Small intestine (tissue), 7 donors: ENCODE results near the gene IQUB. TPM values are rescaled to one million over a fixed set of nuclear protein-coding genes. Genes with fewer than 3 reads are reported as not detected.
"Not testable (repeated sequence)": the region's sequence is repeated elsewhere in the genome, so short reads cannot be mapped to it uniquely, and the experiment has no call there.

Source experiments
- DNase-seq, 2 donors: peaks; one replicate each; pipeline versions ENCODE4 v3.0.0 to v3.0.0-alpha.2; 2013
- FAIRE-seq: peaks from 2 replicates; lab custom pipeline; 2012; peaks lifted over from hg19 to GRCh38; lab: Jason Lieb, UNC
- H3K27ac ChIP-seq, 3 donors: one replicate each; pipeline ENCODE4 v1.5.1; 2013; ENCODE audit warnings: low read length in 2 of 3, mild to moderate bottlenecking in 2 of 3, control low read depth in 1 of 3, inconsistent platforms in 1 of 3, low read depth in 1 of 3, moderate library complexity in 1 of 3
- H3K27me3 ChIP-seq, 3 donors: one replicate each; pipeline ENCODE4 v1.6.1; 2013; ENCODE audit warnings: low read length in 3 of 3, inconsistent platforms in 1 of 3; ENCODE audit not compliant: control insufficient read depth in 3 of 3, insufficient read depth in 3 of 3
- H3K36me3 ChIP-seq, 3 donors: one replicate each; pipeline ENCODE4 v1.6.1; 2013; ENCODE audit warnings: low read length in 3 of 3, inconsistent platforms in 1 of 3, low read depth in 1 of 3, mild to moderate bottlenecking in 1 of 3, moderate library complexity in 1 of 3; ENCODE audit not compliant: control insufficient read depth in 3 of 3, insufficient read depth in 2 of 3
- H3K4me1 ChIP-seq, 3 donors: one replicate each; pipeline ENCODE4 v1.6.1; 2013; ENCODE audit warnings: low read length in 2 of 3, inconsistent platforms in 1 of 3, low read depth in 1 of 3, mild to moderate bottlenecking in 1 of 3, moderate library complexity in 1 of 3; ENCODE audit not compliant: control insufficient read depth in 3 of 3, insufficient read depth in 2 of 3
- H3K4me3 ChIP-seq, 3 donors: one replicate each; pipeline ENCODE4 v1.5.1; 2013; ENCODE audit warnings: low read length in 3 of 3, control low read depth in 1 of 3, inconsistent platforms in 1 of 3, low read depth in 1 of 3, mild to moderate bottlenecking in 1 of 3, moderate library complexity in 1 of 3
- H3K9me3 ChIP-seq, 2 donors: one replicate each; pipeline ENCODE4 v1.6.1; 2013; ENCODE audit warnings: low read depth in 1 of 2, low read length in 1 of 2; ENCODE audit not compliant: control insufficient read depth in 2 of 2, insufficient read depth in 1 of 2
- WGBS, 3 donors: extraction: QIAGEN DNeasy Blood & Tissue Kit; methylation state at CpG; one replicate each; pipeline ENCODE4 v1.1.7; 2013; 5-methylcytosine and 5-hydroxymethylcytosine counted together
- polyA plus RNA-seq, 4 donors: library from polyadenylated mRNA; stranded (reverse) in 3 of 4; unstranded in 1 of 4; fragments of 200-250 nt in 3 of 4; fragments of 120-200 nt in 1 of 4; gene quantifications; one replicate each; pipeline versions ENCODE4 v1.2.1 to v1.2.3, GENCODE V29; 2013
- donor health status: healthy with polysubstance abuse.
- donor health status: control.
- donor health status: control.
- donor health status: Bipolar disorder and iron deficiency.
- donor health status: healthy.

Gene IQUB
- polyA plus RNA-seq, 4 donors = 0.03 to 0.22 (median 0.19) TPM; not detected in 1

GRCh38 chr7:123535517-123535916 is 1.1 kb upstream of the IQUB start:
- DNase-seq (no peak), FAIRE-seq (no peak)
- Histone ChIP-seq H3K27me3 (peaks cover 0 to 20% (median 0%) of the 10 kb centered on the region in 3 donors), H3K4me1 (peaks cover 0 to 19% (median 3%) of the 10 kb centered on the region in 3 donors), H3K36me3 (no peaks in the 10 kb centered on the region), H3K4me3 (peak overlapping the region in 2 of 3 donors; percentile 26 to 75), H3K9me3 (no peaks in the 10 kb centered on the region), H3K27ac (peak overlapping the region in 1 of 3 donors; percentile 56)
- 91 to 92% (median 92%) methylated on average over 12 of the region's 12 CpGs for whole genome bisulfite sequencing, 3 donors

GRCh38 chr7:123533929-123534382 is 439 bp downstream of the IQUB start:
- WGBS, 3 donors = 3 to 6% (median 4%) methylated on average over 9 of the region's 9 CpGs
- H3K27ac ChIP-seq = peak overlapping the region in 1 of 3 donors; percentile 44

GRCh38 chr7:123533553-123533917 is 860 bp downstream of the IQUB start:
- DNase-seq = no peak
- peaks cover 0 to 9% (median 3%) of the 10 kb centered on the region in 3 donors for H3K4me1 ChIP-seq
- H3K27ac ChIP-seq = no peak overlapping the region
- WGBS, 3 donors = 71 to 85% (median 76%) methylated on average over 3 of the region's 3 CpGs
- H3K36me3 ChIP-seq = no peaks in the 10 kb centered on the region
- no peak for FAIRE-seq
- H3K27me3 ChIP-seq = peaks cover 0 to 20% (median 0%) of the 10 kb centered on the region in 3 donors
- H3K9me3 ChIP-seq = no peaks in the 10 kb centered on the region
- no peak overlapping the region for H3K4me3 ChIP-seq

More at GRCh38 chr7:123533929-123534382, 439 bp downstream of the IQUB start:
- H3K4me1 ChIP-seq = peaks cover 0 to 11% (median 3%) of the 10 kb centered on the region in 3 donors
- peaks cover 0 to 20% (median 0%) of the 10 kb centered on the region in 3 donors for H3K27me3 ChIP-seq
- no peaks in the 10 kb centered on the region for H3K36me3 ChIP-seq
- peak overlapping the region; percentile 15 to 75 (median 54) for H3K4me3 ChIP-seq
- no peaks in the 10 kb centered on the region for H3K9me3 ChIP-seq
- DNase-seq = no peak
- no peak for FAIRE-seq

- not testable (repeated sequence) for H3K36me3 ChIP-seq, FAIRE-seq, H3K9me3 ChIP-seq, H3K4me1 ChIP-seq, H3K27ac ChIP-seq
- WGBS, 3 donors = 2 to 3% (median 2%) methylated on average over 13 to 33 of the region's 33 CpGs
- H3K4me3 ChIP-seq = peak overlapping the region in 2 of 3 donors; percentile 19 to 26
- peak in 1 of 2 donors; percentile 41 for DNase-seq
- peaks cover 0 to 20% (median 0%) of the 10 kb centered on the region in 3 donors for H3K27me3 ChIP-seq
These were observed 1.4 kb downstream of the IQUB start for GRCh38 chr7:123532788-123533552.

- DNase-seq, H3K36me3 ChIP-seq, H3K27ac ChIP-seq, H3K9me3 ChIP-seq, FAIRE-seq, H3K4me1 ChIP-seq: not testable (repeated sequence)
- H3K4me3 ChIP-seq = peak overlapping the region in 1 of 3 donors; percentile 19
- 8 to 26% (median 11%) methylated on average over 4 of the region's 14 CpGs for WGBS, 3 donors
- peaks cover 0 to 20% (median 0%) of the 10 kb centered on the region in 3 donors for H3K27me3 ChIP-seq
These were observed 2.1 kb downstream of the IQUB start for GRCh38 chr7:123532343-123532742.

DNA sequence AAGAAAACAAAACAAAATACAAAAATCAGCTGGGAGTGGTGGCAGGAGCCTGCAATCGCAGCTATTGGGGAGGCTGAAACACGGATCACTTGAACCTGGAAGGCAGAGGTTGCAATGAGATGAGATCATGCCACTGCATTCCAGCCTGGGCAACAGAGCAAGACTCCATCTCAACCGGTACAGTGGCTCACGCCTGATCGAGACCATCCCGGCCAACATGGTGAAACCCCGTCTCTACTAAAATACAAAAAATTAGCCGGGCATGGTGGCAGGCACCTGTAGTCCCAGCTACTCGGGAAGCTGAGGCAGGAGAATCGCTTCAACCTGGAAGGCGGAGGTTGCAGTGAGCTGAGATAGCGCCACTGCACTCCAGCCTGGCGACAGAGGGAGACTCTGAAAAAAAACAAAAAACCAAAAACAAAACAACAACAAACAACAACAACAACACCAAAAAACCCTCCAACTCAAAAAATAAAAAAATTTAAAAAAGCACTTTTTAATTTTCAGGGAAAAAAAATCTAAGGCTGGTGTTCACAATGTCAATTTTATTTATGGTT is 4.3 kb downstream of the IQUB start:
- 91 to 95% (median 91%) methylated on average over 13 of the region's 13 CpGs for WGBS, 3 donors
- H3K27me3 ChIP-seq = peaks cover 0 to 20% (median 0%) of the 10 kb centered on the region in 3 donors
- H3K9me3 ChIP-seq, FAIRE-seq, DNase-seq, H3K4me1 ChIP-seq, H3K36me3 ChIP-seq, H3K27ac ChIP-seq, H3K4me3 ChIP-seq: not testable (repeated sequence)

- H3K4me3 ChIP-seq = no peak overlapping the region
- no peaks in the 10 kb centered on the region for H3K9me3 ChIP-seq
- 55 to 91% (median 81%) methylated on average over 5 of the region's 5 CpGs for WGBS, 3 donors
- no peaks in the 10 kb centered on the region for H3K36me3 ChIP-seq
- peaks cover 0 to 13% (median 0%) of the 10 kb centered on the region in 3 donors for H3K27me3 ChIP-seq
- no peak for DNase-seq
- no peak for FAIRE-seq
- H3K27ac ChIP-seq = no peak overlapping the region
- H3K4me1 ChIP-seq = no peaks in the 10 kb centered on the region
These were observed 6.1 kb downstream of the IQUB start for GRCh38 chr7:123528265-123528664.

DNA sequence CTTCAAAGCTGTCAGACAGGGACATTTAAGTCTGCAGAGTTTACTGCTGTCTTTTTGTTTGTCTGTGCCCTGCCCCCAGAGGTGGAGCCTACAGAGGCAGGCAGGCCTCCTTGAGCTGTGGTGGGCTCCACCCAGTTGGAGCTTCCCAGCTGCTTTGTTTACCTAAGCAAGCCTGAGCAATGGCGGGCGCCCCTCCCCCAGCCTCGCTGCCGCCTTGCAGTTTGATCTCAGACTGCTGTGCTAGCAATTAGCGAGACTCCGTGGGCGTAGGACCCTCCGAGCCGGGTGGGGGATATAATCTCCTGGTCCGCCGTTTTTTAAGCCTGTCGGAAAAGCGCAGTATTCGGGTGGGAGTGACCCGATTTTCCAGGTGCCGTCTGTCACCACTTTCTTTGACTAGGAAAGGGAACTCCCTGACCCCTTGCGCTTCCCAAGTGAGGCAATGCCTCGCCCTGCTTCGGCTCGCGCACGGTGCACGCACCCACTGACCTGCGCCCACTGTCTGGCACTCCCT is 6.6 kb downstream of the IQUB start:
- WGBS, 3 donors = 53 to 80% (median 69%) methylated on average over 9 to 21 of the region's 24 CpGs
- not testable (repeated sequence) for H3K9me3 ChIP-seq, H3K4me1 ChIP-seq, H3K27ac ChIP-seq, H3K4me3 ChIP-seq, FAIRE-seq, H3K27me3 ChIP-seq, H3K36me3 ChIP-seq, DNase-seq
